C4-2B (cell line): Measurements from ENCODE around the gene MAX.

ENCODE experiments used
- ZFX ChIP-seq: fragments of 450-650 bp; IDR thresholded peaks from 2 replicates; pipeline ENCODE4 v1.6.1; 2017
- TF ChIP-seq, protein P1 (sequence below): fragments of 450-650 bp; conservative IDR thresholded peaks from 2 replicates; pipeline ENCODE4 v1.5.1; 2017; ENCODE audit warnings: mild to moderate bottlenecking

DNA sequence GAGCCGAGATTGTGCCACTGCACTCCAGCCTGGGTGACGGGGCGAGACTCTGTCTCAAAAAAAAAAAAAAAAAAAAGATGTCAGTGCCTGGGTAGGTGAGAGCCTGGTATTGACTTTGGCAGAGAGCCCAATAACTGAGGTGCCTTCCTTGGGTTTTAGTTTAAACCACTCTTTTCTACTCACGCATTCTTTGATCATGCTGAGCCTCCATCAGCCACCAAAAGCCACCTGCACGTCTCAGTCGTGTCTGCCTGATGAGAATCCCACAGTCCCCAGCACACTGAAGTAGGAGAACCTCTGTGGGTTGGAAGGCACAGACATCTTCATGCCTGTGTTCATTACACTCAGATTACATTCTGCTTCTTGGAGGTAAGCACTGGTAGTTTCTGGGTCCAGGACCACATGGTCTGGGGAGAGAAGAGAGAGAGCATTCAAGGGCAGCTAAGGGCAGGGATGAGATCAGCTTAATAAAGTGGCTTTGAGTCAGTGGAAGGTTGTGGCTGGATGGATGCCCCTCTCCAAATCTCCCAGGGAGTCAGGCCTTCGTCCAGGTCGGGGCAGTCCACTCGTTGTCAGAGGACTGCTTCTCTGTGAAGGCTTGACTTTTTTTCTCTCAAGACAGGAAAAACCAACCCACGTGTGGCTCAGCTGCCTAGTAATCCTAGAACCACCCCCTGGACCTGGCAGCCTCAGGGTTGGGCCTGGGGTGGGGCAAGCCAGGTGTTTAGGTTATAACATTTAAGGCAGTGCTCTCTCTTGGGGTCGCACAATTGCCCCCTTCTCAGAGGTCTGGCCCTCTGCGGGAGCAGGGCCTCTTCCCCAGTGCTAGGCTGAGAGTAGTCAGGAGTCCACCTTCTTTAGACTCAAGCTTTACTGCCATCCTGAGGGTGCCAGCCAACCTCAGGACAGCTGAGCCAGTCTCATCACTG lies 32.6 kb upstream of the MAX start:
- TF ChIP-seq, protein P1, sequence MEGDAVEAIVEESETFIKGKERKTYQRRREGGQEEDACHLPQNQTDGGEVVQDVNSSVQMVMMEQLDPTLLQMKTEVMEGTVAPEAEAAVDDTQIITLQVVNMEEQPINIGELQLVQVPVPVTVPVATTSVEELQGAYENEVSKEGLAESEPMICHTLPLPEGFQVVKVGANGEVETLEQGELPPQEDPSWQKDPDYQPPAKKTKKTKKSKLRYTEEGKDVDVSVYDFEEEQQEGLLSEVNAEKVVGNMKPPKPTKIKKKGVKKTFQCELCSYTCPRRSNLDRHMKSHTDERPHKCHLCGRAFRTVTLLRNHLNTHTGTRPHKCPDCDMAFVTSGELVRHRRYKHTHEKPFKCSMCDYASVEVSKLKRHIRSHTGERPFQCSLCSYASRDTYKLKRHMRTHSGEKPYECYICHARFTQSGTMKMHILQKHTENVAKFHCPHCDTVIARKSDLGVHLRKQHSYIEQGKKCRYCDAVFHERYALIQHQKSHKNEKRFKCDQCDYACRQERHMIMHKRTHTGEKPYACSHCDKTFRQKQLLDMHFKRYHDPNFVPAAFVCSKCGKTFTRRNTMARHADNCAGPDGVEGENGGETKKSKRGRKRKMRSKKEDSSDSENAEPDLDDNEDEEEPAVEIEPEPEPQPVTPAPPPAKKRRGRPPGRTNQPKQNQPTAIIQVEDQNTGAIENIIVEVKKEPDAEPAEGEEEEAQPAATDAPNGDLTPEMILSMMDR, result no peak
- no peak for TF ChIP-seq ZFX
